Left lung (tissue), 10 donors: ENCODE measurements around the gene C12orf57. TPM values are rescaled to one million over a fixed set of nuclear protein-coding genes. Genes with fewer than 3 reads are reported as not detected.
A peak's percentile ranks its signal among the peaks of the same experiment; 100 is the strongest.

ENCODE experiments used
- ATAC-seq: fragments of 200-7000 bp; cut with Tn5 transposase; one replicate; pipeline ENCODE4 v1.9.1; 2020; ENCODE audit warnings: moderate library complexity
- DNase-seq, 4 donors: peaks; one replicate each; pipeline ENCODE4 v3.0.0-alpha.2; 2013 to 2020
- H3K27ac ChIP-seq, 2 donors: fragments of 200-600 bp; sonication (generic) in 1 of 2; one replicate each; pipeline versions ENCODE4 v1.5.0 to v1.8.0; 2020 to 2021
- H3K27me3 ChIP-seq, 2 donors: fragments of 200-600 bp; sonication (generic) in 1 of 2; one replicate each; pipeline versions ENCODE4 v1.5.0 to v1.8.0; 2020 to 2021
- H3K36me3 ChIP-seq, 2 donors: fragments of 200-600 bp; sonication (generic) in 1 of 2; one replicate each; pipeline versions ENCODE4 v1.5.0 to v1.8.0; 2020 to 2021
- H3K4me1 ChIP-seq, 2 donors: fragments of 200-600 bp; one replicate each; pipeline ENCODE4 v1.8.0; 2021
- H3K4me3 ChIP-seq, 2 donors: fragments of 200-600 bp; sonication (generic) in 1 of 2; one replicate each; pipeline versions ENCODE4 v1.5.0 to v1.8.0; 2020 to 2021; ENCODE audit warnings: mild to moderate bottlenecking in 1 of 2
- H3K9me3 ChIP-seq, 2 donors: fragments of 200-600 bp; sonication (generic) in 1 of 2; one replicate each; pipeline versions ENCODE4 v1.5.0 to v1.8.0; 2020 to 2021
- CTCF ChIP-seq, 2 donors: fragments of 200-600 bp; sonication (generic) in 1 of 2; IDR thresholded peaks; one replicate each; pipeline versions ENCODE4 v1.5.0 to v1.8.0; 2021; ENCODE audit warnings: antibody characterized with exemption in 2 of 2
- intact Hi-C, 2 donors: fragments of 100-400 bp; cut with DNase I; formaldehyde crosslinking; loops; one replicate each; pipeline versions ENCODE4 v1.11.2 to v1.14.2; 2022
- polyA plus RNA-seq, 6 donors: library from polyadenylated mRNA; unstranded; fragments of 120-200 nt; gene quantifications; one replicate each; pipeline ENCODE4 v1.2.1, GENCODE V29; 2013; ENCODE audit not compliant: insufficient read length in 6 of 6
- total RNA-seq, 2 donors: library from RNA; stranded (reverse); fragmentation: NEBNext Ultra II Directional; extraction: Animal tissue kit (Norgen Biotek cat#: 25700); gene quantifications; one replicate each; pipeline ENCODE4 v1.2.1, GENCODE V29; 2021
- donor health status: DM: no; HTN: yes; CAD: no.
- donor health status: DM: no; HTN: no; CAD: no.

Gene C12orf57
- total and polyA plus RNA-seq, 8 donors, result 159 to 239 (median 199) TPM

GRCh38 chr12:6966351-6966750, 22.5 kb downstream of the C12orf57 start:
- Histone ChIP-seq H3K27ac (no peak overlapping the region), H3K4me1 (peaks cover 33 to 76% of the 10 kb centered on the region in 2 donors), H3K36me3 (peaks cover 3 to 41% of the 10 kb centered on the region in 2 donors), H3K4me3 (no peak overlapping the region), H3K9me3 (no peaks in the 10 kb centered on the region), H3K27me3 (no peaks in the 10 kb centered on the region)
- DNase-seq, result no peak
- intact Hi-C loops, result no loop called here
- no peak for TF ChIP-seq CTCF (IDR thresholded peaks at IDR 0.05)
- ATAC-seq, result no peak

- ATAC-seq (no peak), DNase-seq (no peak)
- no peak for TF ChIP-seq CTCF (IDR thresholded peaks at IDR 0.05)
- Histone ChIP-seq H3K36me3 (peaks cover 3 to 38% of the 10 kb centered on the region in 2 donors), H3K27ac (no peak overlapping the region), H3K4me3 (no peak overlapping the region), H3K9me3 (no peaks in the 10 kb centered on the region), H3K27me3 (no peaks in the 10 kb centered on the region), H3K4me1 (peaks cover 26 to 76% of the 10 kb centered on the region in 2 donors)
- intact Hi-C loops, result no loop called here
These were observed 23.9 kb downstream of the C12orf57 start for GRCh38 chr12:6967651-6968100.

- no peak for TF ChIP-seq CTCF (IDR thresholded peaks at IDR 0.05)
- H3K27me3 ChIP-seq, result no peaks in the 10 kb centered on the region
- no peak overlapping the region for H3K27ac ChIP-seq
- H3K4me3 ChIP-seq, result peak overlapping the region in 1 of 2 donors; percentile 99
- intact Hi-C loops, result no loop called here
- no peak for DNase-seq
- no peaks in the 10 kb centered on the region for H3K9me3 ChIP-seq
- ATAC-seq, result no peak
- H3K4me1 ChIP-seq, result peaks cover 26 to 73% of the 10 kb centered on the region in 2 donors
- H3K36me3 ChIP-seq, result peaks cover 3 to 38% of the 10 kb centered on the region in 2 donors
These were observed 24.6 kb downstream of the C12orf57 start for GRCh38 chr12:6968426-6968825.

GRCh38 chr12:6970096-6970527, 26.3 kb downstream of the C12orf57 start:
- Histone ChIP-seq H3K4me3 (peak overlapping the region; percentile 89 to 99), H3K27ac (peak overlapping the region; percentile 88 to 93), H3K27me3 (no peaks in the 10 kb centered on the region), H3K4me1 (peaks cover 21 to 59% of the 10 kb centered on the region in 2 donors), H3K36me3 (peaks cover 3 to 51% of the 10 kb centered on the region in 2 donors), H3K9me3 (no peaks in the 10 kb centered on the region)
- DNase-seq, result no peak
- ATAC-seq, result no peak
- TF ChIP-seq CTCF (IDR thresholded peaks at IDR 0.05), result no peak
- intact Hi-C loops, result no loop called here

- intact Hi-C loops, result no loop called here
- TF ChIP-seq CTCF (IDR thresholded peaks at IDR 0.05), result no peak
- no peak overlapping the region for H3K27ac ChIP-seq
- H3K4me1 ChIP-seq, result peaks cover 14 to 31% of the 10 kb centered on the region in 2 donors
- ATAC-seq (no peak), DNase-seq (no peak)
- H3K4me3 ChIP-seq, result no peak overlapping the region
- H3K9me3 ChIP-seq, result no peaks in the 10 kb centered on the region
- H3K27me3 ChIP-seq, result no peaks in the 10 kb centered on the region
- H3K36me3 ChIP-seq, result peaks cover 0 to 54% of the 10 kb centered on the region in 2 donors
These were observed 30.4 kb downstream of the C12orf57 start for GRCh38 chr12:6974180-6974579.
